Right renal cortex interstitium (tissue), 3 donors: ENCODE measurements around the gene NECTIN1. TPM values are rescaled to one million over a fixed set of nuclear protein-coding genes. Genes with fewer than 3 reads are reported as not detected.

Experiments used
- DNase-seq, 3 donors: peaks; one replicate each; pipeline ENCODE4 v3.0.0-alpha.2; 2013; ENCODE audit warnings: low read depth in 3 of 3, low spot score in 2 of 3
- polyA plus RNA-seq, 3 donors: library from polyadenylated mRNA; unstranded; fragments of 120-200 nt; gene quantifications; one replicate each; pipeline ENCODE4 v1.2.1, GENCODE V29; 2013; ENCODE audit not compliant: insufficient read length in 3 of 3

The NECTIN1 gene
- polyA plus RNA-seq, 3 donors, result 36.4 to 42.4 (median 36.6) TPM

DNA sequence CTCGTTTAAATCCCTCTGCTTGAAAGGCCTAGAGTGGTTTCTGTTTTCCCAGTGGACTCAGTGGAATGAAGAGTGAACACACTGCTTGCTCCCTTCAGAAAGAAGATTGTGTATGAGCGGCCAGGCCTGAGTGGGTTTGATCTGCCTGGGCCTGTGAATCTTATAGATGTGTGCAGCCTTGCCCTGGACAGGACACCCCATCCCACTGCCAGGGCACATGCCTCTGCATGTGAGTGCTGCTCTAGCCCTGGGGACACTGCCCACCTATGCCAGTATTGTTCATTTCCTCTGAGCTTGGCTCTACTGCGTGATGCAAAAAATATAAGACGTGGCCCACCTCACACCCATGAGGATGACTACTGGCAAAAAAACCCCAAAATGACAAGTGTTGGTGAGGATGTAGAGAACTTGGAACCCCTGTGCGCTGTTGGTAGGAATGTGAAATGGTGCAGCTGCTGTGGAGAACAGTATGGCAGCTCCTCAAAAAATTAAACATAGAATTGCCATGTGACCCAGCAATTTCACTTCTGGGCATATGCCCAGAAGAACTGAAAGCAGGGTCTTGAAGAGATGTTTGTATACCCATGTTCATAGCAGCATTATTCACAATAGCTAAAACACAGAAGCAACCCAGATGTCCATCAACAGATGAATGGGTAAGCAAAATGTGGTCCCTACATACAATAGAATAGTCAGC lies 27.3 kb upstream of the NECTIN1 start:
- DNase-seq, result no peak

DNA sequence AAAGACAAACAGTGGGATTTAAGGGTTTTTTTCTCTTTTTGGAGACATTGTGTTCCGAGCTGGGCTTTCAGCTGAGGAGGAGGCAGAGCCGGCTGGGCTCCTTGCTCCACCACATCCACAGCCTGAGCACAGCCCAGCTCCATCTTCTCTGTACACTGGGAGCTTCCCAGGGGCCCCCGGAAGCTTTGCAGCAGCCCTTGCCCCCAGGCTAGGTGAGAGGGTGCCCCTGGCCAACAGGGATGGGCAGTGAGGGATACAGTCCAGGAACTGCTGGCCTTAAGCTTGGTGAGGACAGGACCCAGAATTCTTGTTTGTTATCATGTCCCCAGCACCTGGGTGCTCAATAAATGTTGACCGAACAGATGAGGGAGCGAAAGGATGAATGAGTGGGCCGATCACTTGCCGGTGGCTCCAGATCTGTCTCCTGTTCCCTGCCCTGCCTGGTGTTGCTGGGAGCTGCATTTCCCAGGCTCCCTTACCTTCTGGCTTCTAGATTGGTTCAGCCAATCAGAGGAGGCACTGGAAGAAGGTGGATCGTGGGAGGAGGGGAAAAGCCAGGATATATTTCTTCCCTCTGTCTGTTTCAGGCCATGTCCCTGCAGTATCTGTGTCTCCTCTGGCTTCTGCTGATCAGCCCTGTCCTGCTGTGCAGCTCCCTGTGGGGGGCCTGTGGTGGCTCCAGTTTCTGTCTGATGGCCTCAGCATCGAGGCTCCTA lies 26.5 kb upstream of the NECTIN1 start:
- DNase-seq, result no peak

DNA sequence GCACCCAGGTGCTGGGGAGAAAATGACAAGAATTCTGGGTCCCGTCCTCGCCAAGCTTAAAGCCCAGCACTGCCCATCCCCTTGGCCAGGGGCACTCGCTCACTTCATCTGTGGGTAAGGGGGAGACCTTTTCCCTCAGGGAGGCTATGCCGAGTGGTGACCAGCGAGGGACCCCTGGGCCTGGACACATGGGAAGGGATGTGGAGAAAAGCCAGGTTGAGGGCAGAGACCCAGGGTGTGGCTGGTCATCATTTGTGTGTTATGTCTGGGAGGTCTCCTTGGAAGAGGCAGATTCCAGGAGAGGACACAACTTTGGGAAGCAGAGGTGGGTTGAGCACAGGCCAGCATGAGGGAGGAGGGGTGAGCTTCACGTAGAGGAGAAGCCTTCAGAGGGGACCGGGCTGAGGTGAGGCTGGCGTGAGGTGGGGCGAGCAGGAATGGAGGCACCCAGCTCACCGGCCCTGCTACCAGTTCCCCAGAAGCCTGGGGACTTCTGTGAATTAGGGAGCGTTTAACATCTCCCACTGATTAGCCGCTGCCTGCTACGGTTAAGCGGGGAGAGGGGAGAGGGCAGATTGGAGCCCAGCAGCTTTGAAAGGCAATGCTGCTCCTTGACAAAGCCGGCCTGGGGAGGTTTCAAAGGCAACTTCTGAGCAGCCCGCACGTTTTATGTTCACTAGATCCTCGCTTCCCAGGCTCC lies 25.8 kb upstream of the NECTIN1 start:
- no peak for DNase-seq

DNA sequence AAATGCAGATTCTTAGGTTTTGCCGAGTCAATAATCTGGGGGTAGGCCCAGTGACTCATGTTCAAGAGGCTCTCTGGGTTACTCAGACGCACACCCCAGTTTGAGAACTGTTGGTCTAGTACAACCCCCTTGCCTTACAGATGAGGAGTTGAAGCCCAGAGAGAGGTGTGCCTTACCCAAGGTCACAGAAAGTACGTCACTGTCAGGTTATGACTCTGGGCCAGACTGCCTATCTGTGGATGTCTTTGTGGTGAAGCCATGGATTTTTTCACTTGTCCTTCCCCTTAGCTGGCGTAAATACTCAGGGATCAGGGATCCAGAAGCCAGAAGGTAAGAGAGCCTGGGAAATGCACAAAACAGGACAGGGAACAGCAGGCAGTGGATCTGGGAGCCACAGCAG lies 25.2 kb upstream of the NECTIN1 start:
- DNase-seq, result no peak

DNA sequence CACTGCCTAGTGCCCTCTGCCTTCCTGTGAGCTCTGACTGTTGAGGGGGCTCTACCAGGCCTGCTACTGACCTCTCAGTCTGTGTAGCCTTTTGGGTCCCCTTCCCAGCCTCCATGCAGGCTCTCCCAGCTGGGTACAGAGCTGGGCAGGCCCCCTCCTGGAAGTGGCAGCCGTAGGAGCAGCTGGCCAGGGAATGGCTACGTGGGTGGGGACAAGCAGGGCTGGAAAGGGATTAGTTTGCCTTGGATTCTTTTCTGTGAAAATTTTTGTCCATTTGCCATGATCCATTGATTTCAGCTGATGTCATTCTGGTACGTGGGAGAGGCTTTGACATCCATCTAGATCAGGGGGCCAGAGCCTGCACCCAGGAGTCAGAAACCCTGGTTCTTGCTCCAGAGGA lies 23.9 kb upstream of the NECTIN1 start:
- DNase-seq, result no peak

DNA sequence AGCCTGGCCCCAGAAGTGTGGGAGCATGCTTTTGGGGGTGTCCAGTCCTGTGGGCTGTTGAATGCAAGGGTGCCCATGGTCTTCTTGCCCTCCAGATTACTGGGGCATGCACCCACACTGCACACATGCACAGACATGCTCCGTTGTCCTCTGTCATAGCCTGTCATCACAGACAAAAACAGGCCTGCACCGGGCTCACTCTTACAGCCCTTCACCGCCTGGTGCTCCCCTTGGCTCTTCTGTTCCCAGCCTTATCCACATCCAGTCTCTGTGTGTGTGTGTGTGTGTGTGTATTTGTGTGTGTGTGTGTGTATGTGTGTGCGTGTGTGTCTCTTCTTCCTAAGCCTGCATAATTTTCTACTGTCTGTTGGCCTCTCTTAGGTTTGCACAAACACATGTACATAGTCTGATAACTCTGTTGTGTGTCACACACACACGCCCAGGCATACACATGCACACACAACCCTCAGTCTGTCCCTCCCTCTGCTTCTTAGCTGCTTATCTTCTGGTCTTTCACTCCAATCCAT lies 23.4 kb upstream of the NECTIN1 start:
- no peak for DNase-seq

DNA sequence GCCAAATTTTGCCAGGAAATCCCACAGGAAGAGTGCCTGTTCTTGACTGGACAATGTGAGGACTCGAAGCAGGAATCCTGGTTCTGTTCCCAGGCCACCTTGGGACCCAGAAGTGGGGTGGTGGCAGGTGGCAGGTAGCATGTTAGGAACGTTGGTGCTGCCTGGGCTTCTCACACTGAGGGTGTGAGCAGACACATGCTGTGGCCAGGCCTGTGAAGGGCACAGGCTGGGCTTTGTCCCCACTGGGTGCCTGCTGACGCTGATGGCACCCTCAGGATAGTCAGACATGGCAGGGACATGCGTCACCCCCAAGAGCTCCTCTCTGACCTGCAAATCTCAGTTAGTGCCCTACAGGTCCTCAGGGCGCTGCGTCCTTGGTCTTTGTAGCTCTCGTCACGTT lies 21.1 kb upstream of the NECTIN1 start:
- DNase-seq, result no peak

DNA sequence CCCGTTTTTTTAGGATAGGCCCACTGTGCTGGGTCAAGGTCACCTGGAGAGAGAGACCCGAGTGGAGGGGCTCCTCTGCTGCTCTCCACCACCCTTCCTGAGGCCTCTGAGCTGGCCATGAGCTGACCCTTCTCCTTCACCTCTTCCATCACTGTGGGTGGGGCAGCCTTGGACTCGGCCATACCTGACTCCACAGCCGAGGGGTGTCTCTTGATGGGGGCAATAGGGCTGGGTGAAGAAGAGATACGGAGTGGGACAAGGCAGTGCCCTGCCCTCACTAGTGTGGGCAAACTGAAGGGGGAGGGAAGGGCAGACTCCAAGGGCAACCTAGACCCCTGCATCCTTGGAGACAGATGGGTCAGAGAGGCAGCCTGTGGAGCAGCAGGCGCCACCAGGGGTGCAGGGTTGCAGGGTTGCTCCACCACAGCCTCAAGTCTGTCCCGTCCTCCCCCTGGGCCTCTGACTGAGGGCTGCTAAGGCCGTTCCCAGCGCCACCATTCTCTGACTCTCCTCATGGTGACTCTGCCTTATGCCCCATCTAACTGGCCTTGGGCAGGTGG lies 20.1 kb upstream of the NECTIN1 start:
- DNase-seq, result no peak

DNA sequence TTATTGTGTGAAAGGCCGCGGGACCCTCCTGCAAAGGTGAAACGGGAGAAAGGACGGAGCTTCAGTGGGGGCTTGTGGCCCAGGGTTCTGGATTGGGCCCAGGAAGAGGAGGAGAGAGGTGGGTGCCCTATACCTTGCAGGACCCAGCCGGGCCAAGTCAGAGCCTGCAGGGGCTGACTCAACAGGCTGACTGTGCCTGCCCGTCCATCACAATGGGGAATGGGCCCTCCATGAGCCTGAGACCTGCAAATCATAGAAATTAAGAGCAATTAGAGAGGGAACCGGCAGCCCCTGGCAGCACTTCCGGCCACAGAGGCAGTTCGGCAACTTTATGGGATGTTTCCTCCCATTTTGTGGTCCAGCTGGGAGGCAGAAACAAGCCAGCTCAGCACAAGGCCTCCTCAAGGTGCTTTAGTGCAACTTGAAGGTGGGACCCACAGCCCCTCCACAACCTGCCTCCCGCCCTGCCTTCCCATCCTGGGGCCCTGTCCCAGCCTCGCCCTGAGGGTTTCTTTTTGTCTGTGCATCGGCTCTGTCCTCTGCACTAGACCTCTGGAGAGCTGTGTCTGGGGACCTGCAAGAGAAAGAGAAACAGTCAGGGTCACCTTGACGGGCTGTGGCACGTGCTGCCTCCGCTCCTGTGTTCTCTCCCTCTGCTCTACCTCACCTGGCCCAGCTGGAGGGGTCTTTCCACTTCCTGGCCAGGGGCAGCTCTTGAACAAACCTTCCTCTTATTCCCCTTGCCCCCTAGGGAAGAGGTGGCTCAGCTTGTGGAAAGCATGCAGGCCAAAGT lies 19.1 kb upstream of the NECTIN1 start:
- DNase-seq, result no peak

DNA sequence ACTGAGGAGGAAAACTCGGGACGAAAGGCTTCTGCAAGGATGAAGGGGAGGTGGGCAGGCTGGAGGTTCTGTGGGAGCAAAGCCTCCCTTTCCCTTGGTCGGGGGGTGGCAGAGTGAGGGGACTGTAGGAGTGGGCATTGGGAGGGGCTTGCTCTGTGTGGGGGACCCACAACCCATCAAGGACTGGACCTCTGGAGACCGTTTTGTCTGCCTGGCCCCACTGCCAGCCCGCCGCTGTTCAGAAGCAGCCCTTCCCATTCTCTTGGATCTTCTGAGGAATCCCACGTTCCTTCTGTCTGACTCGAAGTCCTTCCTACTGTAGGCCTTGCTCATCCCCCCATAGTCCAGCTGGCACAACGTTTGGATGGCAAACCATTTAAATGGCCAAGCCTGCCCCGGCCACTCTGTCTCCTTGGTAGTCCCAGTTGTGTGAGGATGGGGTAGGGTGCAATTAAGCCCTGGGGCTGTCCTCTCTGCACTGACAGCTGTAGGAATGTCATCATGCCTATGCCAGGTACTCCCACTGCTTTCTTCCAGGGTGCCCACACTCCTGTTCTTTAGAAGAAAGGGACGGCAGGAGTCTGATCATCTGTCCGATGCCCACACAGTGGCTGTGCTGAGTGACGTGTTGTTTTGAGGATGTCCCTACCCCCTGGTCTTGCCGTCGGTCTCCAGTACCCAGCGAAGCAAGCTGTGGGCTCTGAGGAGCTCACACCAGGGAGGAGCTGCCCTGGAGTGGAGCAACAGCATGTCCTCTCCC lies 17.0 kb upstream of the NECTIN1 start:
- no peak for DNase-seq

DNA sequence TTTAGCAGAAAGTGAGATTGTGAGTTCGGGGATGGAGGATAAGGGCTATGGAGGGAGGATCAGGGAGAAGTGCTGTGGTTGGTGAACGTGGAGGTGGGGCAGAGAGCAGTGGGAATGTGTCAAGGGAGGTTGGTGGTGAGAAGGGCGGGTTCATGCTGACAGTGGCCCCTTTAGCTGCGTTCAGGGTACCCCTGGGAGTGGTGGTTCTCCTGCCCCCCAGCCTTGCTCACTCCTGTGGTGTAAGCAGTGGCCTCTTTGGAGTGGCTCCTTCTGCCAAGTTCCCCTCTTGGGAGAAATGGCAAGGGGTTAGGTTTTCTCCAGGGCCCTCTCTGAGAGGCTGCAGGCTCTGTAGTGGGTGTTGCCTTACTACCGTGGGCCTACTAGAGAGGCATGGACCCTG lies 16.1 kb upstream of the NECTIN1 start:
- no peak for DNase-seq

DNA sequence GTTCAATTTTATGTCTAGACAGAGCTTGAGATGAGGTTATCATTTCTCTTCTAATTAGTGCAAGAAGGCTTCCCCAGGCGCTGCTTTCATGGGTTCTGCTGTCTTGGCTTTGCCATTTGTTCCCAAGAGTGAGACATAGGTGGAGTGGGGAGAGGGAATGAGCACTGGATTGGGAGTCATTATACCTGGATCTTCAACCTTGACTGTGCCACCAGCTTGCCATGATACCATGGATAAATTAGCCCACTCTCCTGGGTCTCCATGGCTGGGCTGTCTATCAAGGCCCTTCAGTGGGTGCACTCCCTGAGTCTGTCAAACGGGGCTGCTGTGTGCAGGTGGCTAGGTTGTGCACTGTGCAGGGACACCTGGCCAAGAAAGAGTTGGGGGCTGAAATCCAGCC lies 15.6 kb upstream of the NECTIN1 start:
- no peak for DNase-seq

DNA sequence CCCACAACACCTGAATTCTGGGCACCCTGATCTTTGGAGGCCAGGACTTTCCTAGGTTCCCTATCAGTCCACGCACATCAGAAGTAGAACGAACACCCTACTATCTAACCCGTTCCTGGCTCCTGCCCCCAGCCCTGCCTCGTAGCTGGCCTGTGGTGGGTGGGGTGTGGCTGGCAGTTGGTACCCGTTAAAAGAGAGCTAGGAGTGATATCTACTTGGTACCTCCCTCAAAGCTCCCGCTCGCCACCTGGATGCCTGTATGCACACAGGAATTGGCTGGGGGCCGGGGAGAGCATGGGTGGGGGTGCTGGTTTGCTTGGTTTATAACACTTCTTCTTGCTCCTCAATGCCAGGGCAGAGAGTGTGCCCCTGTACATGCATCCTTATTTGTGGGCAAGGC lies 14.0 kb upstream of the NECTIN1 start:
- no peak for DNase-seq

DNA sequence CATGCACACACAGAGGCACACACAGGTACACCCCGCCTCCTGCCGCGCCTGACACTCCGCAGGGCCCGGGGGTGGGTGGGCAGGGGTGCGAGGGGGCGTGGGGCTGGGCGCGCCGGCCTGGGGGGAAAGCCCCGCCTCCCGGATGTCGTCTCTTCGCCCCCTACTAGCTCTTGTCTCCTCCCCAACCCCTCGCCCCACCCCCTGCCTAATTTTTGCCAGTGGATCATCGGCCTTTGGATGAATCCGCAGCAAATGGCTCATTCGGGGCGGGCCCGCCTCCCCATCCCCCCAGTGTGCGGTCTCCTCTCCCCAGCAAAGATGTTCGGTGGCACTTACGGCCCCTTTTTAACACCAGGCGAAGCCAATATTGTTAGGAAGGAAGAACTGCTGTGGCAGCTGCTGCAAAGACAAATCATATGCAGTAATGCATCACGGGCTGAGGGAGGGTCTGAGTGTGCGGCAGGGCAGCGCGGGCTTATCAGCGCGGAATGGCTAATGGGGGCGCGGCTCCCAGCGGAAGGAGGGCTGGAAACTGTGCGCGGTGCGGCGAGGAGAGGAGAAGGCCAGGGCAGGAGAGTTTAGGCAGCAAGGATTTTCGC lies 13.4 kb upstream of the NECTIN1 start:
- no peak for DNase-seq

DNA sequence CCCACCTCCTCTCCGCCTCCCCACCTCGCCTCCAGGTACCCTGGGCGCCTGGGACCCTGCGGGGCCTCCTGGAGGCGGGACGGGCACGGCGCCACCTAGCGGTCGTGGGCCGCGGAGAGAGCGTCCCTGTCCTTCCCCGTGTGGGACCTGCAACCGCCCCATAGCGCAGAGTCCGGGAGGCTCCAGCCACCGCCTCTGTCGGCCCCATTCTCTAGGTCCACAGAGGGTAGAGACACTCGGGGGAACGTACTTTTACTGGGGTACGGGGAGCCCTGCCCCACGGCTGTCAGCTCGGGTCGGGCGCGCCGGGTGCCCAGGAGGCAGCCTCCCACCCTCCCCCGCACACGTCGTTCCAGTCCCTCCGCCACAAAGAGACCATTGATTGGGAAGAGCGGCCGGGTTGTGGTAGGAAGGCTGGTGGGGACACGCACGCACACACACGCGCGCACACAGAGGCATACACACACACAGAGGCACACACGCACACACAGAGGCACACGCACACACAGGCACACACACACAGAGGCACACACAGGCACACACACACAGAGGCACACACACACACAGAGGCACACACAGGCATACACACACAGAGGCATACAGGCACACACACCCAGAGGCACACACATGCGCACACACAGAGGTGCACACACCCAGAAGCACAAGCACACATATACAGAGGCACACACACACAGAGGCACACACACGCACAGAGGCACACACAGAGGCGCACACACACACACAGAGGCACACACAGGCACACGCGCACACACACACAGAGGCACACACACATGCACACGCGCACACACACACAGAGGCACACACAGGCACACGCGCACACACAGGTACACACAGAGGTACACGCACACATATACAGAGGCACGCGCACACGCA lies 12.6 kb upstream of the NECTIN1 start:
- DNase-seq, result no peak

DNA sequence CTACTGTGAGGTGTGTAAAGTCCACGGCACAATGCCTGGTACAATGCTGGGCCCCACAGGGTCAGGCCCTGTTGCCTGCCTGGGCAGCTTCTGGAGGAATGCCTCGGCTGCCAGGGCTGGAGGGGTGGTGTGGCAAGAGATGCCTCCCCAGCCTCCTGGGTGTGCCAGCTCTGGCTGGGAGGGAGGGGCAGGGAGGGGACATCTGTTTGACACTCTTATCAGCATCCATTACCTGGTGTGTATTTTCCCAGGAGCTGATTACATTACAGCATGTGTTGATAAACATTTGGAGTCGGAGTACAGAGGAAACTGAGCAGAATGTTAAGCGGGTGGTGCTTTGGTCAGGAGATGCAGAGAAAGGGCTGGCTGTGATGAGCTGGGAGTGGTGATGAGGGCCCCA lies 11.0 kb upstream of the NECTIN1 start:
- no peak for DNase-seq

DNA sequence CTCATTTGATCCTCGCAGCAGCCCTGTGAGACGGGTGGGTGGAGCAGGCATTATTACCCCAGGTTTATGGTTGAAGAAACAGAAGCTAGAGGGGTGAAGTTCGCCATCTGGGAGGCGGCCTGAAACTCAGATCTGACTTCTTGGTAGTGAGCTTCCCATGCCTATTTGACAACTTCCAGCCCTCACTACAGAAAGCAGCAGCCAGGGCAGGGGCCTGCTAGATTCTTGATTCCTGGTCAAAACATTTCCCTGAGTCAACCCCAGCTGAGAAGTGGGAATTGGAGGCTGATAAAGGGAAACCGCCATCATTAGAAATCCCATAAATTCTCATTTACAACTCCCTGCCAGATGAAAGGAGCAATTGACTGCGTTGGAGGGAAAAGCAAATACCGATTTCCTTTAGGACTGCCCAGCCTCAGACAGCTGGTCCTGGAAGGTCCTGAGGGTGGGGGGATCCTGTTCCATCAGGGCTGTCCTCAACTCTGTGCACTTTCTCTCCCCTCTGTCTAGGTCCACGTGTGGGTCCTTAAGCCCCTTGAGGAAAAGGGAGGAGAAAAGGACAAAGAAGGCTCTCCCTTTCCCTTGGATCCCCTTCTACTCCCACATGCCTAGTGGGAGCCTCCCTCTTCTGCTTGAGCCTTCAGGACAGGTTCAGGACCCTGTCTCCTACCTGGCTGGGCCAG lies 10.2 kb upstream of the NECTIN1 start:
- DNase-seq, result peak; percentile 76 to 86 (median 79)

DNA sequence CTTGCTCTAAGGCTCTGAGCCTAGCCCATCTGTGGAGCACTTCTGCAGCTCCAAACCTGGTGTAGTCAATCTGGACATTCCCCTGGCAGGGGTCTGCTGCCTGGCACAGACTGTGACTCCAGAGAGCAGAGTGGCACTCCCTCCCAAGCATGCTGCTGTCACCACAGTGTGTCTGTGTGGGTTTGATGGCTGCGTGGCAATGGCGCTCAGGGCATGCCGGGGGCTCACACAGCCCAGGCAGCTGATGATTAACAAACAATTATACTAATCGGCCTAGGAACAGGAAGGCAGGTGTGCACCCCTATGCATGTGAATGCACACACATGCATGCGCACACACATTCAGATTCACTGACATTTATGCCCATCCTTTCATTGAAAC lies 9.0 kb upstream of the NECTIN1 start:
- DNase-seq, result no peak
